ENCODE measurements around the gene TXNDC12. TPM values are rescaled to one million over a fixed set of nuclear protein-coding genes. Genes with fewer than 3 reads are reported as not detected.
A peak's percentile ranks its signal among the peaks of the same experiment; 100 is the strongest.
"Not testable (repeated sequence)": the region's sequence is repeated elsewhere in the genome, so short reads cannot be mapped to it uniquely, and the experiment has no call there.

TXNDC12 gene
- total RNA-seq, 1 donor from 2014 or later, result 83.6 TPM

GRCh38 chr1:52056163-52056936, 1.4 kb upstream of the TXNDC12 start, which contains the start of gene BTF3L4:
BTF3L4 (plus strand) TSS chr1:52056295; CDS start chr1:52059848, 3,553 bp downstream.
- no peaks in the 10 kb centered on the region for H3K27me3 Mint-ChIP-seq
- H3K27ac Mint-ChIP-seq, result peak within 1 kb of the TSS; percentile 99
- DNase-seq (ENCODE audit: low spot score, unreplicated experiment), result peak; percentile 89
- peaks cover 13% of the 10 kb centered on the region for H3K36me3 Mint-ChIP-seq (ENCODE audit: insufficient read depth)
- H3K9me3 Mint-ChIP-seq (ENCODE audit: low read depth), result no peaks in the 10 kb centered on the region
- peaks cover 30% of the 10 kb centered on the region for H3K4me1 Mint-ChIP-seq (ENCODE audit: low read depth)
- TF ChIP-seq, protein P1, sequence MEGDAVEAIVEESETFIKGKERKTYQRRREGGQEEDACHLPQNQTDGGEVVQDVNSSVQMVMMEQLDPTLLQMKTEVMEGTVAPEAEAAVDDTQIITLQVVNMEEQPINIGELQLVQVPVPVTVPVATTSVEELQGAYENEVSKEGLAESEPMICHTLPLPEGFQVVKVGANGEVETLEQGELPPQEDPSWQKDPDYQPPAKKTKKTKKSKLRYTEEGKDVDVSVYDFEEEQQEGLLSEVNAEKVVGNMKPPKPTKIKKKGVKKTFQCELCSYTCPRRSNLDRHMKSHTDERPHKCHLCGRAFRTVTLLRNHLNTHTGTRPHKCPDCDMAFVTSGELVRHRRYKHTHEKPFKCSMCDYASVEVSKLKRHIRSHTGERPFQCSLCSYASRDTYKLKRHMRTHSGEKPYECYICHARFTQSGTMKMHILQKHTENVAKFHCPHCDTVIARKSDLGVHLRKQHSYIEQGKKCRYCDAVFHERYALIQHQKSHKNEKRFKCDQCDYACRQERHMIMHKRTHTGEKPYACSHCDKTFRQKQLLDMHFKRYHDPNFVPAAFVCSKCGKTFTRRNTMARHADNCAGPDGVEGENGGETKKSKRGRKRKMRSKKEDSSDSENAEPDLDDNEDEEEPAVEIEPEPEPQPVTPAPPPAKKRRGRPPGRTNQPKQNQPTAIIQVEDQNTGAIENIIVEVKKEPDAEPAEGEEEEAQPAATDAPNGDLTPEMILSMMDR (IDR thresholded peaks at IDR 0.05; ENCODE audit: unreplicated experiment), result peak; percentile 32
- H3K4me3 Mint-ChIP-seq (ENCODE audit: low read depth), result peak within 1 kb of the TSS; percentile 97

DNA sequence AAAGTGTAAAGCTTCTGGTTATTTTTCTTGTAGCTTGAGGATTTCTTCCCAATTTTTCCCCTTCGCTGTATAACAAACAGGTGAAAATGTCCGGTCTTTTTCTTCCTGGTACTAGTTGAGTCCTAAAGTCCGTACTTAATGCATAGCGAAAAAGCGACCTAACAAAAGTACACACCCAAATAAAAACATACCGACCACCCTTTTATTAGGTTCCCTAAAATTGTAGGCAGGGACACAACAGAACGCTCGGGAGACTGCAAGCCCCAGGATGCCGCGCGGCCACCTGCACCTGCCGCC, 823 bp upstream of the TXNDC12 start:
- Mint-ChIP-seq H3K9me3 (ENCODE audit: low read depth) (no peaks in the 10 kb centered on the region), H3K4me3 (ENCODE audit: low read depth) (peak overlapping the region; percentile 97), H3K36me3 (ENCODE audit: insufficient read depth) (peaks cover 14% of the 10 kb centered on the region), H3K4me1 (ENCODE audit: low read depth) (peaks cover 30% of the 10 kb centered on the region), H3K27ac (peak overlapping the region; percentile 99), H3K27me3 (no peaks in the 10 kb centered on the region)
- TF ChIP-seq, protein P1 (IDR thresholded peaks at IDR 0.05; ENCODE audit: unreplicated experiment), result no peak
- DNase-seq (ENCODE audit: low spot score, unreplicated experiment), result no peak

GRCh38 chr1:52054496-52055065, 410 bp downstream of the TXNDC12 start:
- no peak for DNase-seq (ENCODE audit: low spot score, unreplicated experiment)
- H3K36me3 Mint-ChIP-seq (ENCODE audit: insufficient read depth), result peaks cover 9% of the 10 kb centered on the region
- TF ChIP-seq, protein P1 (IDR thresholded peaks at IDR 0.05; ENCODE audit: unreplicated experiment), result no peak

DNA sequence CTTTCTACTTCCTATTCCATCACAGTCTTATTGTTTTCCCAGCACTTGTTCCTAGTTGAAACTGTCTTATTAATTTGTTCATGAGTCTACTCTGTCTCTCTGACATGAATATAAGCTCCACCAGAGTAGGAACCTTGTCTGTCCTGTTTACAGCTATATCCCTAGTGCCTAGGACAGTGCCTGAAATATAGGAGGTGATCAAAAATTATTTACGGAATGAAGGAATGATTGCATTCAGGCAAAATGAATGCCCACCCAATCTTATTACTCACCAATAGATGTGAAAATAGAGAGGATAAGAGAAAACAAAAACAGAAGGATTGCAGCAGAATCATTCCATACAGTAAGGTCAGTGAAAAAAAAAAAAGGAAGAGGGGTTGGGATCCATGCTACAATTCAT, 1.1 kb downstream of the TXNDC12 start:
- Mint-ChIP-seq H3K36me3 (ENCODE audit: insufficient read depth) (peaks cover 9% of the 10 kb centered on the region), H3K27me3 (no peaks in the 10 kb centered on the region), H3K27ac (peak overlapping the region; percentile 99), H3K4me3 (ENCODE audit: low read depth) (peak overlapping the region; percentile 97), H3K9me3 (ENCODE audit: low read depth) (no peaks in the 10 kb centered on the region), H3K4me1 (ENCODE audit: low read depth) (peaks cover 26% of the 10 kb centered on the region)
- TF ChIP-seq, protein P1 (IDR thresholded peaks at IDR 0.05; ENCODE audit: unreplicated experiment), result no peak
- no peak for DNase-seq (ENCODE audit: low spot score, unreplicated experiment)

More at GRCh38 chr1:52054496-52055065, 410 bp downstream of the TXNDC12 start:
- H3K4me1 Mint-ChIP-seq (ENCODE audit: low read depth), result peaks cover 30% of the 10 kb centered on the region
- peak overlapping the region; percentile 99 for H3K27ac Mint-ChIP-seq
- H3K9me3 Mint-ChIP-seq (ENCODE audit: low read depth), result no peaks in the 10 kb centered on the region
- no peaks in the 10 kb centered on the region for H3K27me3 Mint-ChIP-seq
- peak overlapping the region; percentile 97 for H3K4me3 Mint-ChIP-seq (ENCODE audit: low read depth)

- not testable (repeated sequence) for DNase-seq (ENCODE audit: low spot score, unreplicated experiment); H3K4me3 Mint-ChIP-seq (ENCODE audit: low read depth); H3K27ac Mint-ChIP-seq; H3K27me3 Mint-ChIP-seq; H3K9me3 Mint-ChIP-seq (ENCODE audit: low read depth)
- Mint-ChIP-seq H3K4me1 (ENCODE audit: low read depth) (peaks cover 10% of the 10 kb centered on the region), H3K36me3 (ENCODE audit: insufficient read depth) (peaks cover 20% of the 10 kb centered on the region)
Observed at GRCh38 chr1:52049337-52049736, 5.7 kb downstream of the TXNDC12 start.

DNA sequence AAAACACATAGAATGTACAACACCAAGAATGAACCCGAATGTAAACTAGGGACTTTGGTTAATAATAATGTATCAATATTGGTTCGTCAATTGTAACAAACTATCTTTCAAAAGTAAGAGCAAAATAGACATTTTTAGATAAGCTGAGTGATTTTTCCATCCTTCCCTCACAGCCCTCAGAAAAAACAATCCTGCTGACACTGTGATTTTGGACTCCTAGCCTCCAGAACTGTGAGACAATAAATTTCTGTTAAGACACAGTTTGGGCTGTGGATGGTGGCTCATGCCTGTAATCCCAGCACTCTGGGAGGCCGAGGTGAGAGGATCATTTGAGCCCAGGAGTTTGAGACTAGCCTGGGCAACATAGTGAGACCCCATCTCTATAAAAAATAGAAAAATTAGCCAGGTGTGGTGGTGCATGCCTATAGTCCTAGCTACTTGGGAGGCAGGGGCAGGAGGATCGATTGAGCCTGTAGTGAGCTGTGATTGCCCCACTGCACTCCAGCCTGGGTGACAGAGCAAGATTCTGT, 9.3 kb downstream of the TXNDC12 start:
- H3K9me3 Mint-ChIP-seq (ENCODE audit: low read depth); H3K27ac Mint-ChIP-seq; H3K27me3 Mint-ChIP-seq; H3K4me1 Mint-ChIP-seq (ENCODE audit: low read depth); DNase-seq (ENCODE audit: low spot score, unreplicated experiment); H3K4me3 Mint-ChIP-seq (ENCODE audit: low read depth): not testable (repeated sequence)
- H3K36me3 Mint-ChIP-seq (ENCODE audit: insufficient read depth), result peaks cover 13% of the 10 kb centered on the region
